ENCODE measurements around the gene C10orf90.

C10orf90 gene

DNA sequence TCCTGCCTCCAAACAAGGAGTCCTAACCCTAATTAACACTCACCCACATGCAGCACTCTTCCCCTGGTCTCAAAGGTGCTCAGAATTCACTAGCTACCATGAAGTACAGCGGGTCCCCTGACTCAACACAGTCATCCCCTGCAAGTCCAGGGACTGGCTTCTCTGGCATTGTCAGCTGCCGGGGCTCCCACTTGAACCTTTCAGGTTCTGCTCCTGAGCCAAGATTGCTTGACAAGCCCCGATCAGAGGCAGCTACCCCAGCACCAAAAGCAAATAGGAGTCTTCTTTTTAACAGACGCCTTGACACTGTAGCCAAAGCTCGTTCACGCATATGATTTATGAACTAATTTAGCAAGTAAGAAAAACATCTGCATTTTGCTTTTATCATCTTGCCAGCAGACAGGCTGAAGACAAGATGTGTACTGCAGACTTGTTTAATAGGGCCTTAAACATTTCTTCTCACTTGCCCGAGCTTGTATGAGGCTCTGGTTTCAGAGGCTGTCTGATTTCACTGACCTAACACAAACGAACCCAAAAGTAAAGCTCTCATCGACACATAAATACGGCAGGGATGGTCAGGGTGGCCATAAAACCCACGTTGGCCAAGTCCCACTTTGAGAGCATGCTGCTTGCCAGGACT lies 214.6 kb downstream of the C10orf90 start:
- no peak for DNase-seq

DNA sequence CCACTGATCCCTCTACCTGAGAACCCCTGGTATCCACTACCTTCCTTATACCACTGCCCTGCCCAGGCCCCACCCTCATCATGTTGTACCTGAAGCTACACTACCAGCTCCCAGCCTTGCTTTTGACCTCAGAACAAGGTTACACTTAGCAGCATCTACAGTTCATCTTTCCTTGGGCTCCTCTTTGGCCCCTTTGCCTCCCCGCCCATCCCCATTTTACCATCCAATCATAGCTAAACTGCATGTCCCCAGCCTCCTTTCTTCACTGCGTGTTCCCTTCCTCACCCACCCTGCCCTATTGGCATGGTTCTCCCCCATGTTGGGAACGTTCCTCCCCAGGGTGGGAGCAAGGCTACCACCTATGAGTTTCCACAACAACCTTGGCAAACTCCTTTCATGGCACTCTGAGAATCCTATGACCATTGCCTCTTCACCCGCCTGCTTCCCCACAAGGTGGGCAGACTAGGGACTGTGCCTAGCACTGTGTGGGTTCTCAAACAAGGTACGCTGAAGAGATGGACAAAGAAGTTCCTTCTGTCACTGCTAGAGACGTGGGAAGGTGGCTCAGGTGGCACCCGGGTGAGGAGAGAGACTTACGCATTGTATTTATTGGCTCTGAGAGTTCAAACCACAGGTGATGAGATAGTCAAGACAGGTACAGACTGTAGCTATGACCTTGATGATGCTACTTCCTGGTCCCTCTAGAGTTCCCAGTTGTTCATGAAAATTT lies 215.3 kb downstream of the C10orf90 start:
- DNase-seq: no peak

DNA sequence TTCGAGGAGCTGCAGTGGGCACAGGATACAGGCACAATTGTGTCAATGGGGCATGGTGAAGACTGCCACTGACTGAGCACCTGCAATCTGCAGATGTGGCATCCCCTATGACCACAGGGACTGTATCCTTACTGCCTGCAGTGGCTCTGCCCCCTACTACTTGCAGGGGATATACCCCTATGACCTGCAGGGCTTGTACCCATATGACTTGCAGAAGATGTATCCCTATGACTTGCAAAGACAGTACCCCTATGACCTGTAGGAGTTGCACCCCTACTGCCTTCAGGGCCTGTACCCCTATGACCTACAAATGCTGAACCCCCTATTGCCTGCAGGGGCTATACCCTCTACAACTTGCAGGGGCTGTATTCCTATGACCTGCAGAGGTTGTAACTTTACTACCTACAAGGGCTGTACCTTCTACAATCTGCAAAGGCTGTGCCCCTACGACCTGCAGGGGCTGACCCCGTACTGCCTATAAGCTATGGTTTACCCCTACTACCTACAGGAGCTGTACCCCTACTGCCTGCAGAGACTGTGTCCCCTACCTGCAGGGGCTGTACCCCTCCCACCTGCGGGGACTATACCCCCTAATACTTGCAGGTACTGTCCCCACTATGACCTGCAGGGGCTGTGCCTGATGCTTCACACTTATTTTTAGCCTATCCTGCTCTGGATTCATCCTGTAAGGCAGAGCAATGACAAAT lies 216.3 kb downstream of the C10orf90 start:
- DNase-seq: no peak

DNA sequence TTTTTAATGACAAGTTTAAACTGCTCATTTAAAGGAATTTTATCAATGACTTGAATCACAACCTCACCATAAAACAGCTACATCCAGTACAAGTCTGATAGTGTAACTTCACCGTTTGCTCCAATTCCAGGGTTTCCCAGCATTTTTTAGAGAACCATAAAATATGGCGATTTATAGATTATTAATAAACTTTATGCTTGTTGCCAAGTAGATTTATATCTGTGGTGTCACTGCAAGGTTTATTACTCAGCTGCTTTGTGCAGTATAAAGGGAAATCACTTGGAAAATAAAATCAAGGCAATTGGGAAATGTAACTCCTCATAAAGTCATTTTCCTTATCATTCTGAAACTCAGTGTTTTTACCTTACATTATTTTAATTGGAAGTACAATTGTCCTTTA lies 218.2 kb downstream of the C10orf90 start:
- no peak for DNase-seq

DNA sequence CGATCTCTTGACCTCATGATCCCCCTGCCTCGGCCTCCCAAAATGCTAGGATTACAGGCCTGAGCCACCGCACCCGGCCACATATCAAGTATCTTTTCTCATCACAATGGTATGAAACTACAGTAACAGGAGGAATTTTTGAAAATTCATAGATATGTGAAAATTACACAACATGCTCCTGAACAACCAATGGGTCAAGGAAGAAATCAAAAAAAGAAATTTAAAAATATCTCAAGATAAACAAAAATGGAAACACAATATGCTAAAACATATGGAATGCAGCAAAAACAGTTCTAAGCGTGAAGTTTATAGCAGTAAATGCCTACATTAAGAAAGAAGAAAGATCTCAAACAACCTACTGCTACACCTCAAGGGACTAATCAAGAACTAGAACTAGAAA lies 222.4 kb downstream of the C10orf90 start:
- no peak for DNase-seq

DNA sequence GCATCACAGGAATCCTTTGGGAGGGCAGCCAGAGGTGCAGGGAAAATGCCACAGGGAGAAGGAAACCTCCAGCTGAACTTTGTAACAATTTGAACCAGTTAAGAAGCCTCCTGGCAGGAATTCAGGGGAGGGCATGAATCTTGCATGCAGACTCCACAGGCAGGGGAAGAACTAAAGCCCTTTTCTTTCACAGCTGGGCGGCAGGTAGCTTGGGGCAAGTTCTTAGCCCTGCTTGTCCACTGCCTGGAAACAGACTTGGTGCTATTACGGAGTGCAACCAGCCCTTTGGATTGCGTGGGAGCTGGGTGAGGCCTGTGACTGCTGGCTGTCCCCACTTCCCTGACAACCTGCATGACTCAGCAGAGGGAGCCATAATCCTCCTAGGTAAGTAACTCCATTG lies 230.6 kb downstream of the C10orf90 start:
- no peak for DNase-seq

DNA sequence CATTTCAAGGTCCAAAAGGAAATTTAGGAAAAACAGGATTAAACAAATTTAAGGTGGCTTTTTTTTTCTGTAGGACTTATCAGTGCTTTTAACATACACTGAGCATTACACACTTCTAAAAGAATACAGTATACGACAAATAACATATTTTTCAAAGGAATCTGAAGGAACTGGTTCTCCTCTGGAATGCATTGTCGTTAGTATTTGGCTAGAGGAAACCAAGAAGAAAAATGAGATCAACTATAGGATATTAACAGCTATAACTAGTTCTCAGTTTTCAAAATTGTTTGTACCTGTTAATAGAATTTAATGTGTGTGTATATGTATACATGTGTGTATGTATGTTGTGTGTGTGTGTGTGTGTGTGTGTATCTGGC lies 232.1 kb downstream of the C10orf90 start:
- DNase-seq: no peak

DNA sequence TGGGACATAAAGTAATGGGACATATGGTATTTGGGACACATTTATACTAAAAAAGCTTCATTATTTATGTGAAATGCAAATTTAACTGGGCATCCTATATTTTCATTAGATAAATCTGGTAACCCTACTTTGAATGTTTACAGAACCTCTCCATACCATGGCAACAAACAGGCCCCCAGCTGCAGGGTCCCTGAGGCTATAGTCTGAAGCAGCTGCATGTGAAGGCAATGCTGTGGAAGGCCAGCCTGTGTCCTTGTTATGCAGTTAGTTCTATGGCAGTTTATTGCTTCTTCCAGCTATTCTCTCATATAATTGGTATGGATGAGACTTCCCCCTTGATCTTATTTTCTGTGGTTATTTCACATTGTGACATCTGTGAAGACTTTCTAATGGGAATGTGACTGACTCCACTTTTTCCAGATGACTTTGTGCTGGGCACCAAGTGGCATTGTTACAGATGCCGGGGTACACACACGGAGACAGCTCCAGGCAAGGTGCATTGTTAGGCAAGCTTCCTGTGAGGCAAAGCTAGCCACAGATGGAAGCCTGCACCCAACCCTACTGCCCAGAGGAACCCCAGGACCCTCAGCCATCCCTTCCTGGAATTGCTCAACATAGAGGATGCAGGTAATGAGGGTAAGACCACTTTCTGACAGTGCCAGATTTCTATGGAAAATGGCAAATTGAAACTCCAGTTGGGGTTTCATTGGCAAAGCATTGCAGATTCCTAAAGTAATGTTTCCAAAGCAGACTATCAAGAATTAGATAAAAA lies 232.7 kb downstream of the C10orf90 start:
- DNase-seq: no peak

DNA sequence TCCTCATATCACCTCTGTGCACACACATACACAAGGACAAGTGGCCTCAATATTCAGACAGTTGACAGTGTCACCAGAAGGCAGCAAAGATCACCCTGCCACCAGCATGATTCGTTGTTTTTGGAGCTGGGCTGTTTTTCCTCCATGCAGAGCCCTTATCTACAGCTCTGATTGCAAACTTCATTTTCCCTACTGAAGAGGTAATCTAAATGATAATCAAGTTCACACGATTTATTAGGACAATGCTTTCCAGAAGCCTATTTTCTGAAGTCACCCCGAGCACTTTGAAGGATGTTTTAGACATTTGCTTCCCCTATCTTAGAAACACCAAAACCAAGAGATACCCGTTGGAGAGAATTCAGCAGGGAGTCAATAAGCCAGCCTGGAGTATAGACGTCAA lies 236.3 kb downstream of the C10orf90 start:
- no peak for DNase-seq

DNA sequence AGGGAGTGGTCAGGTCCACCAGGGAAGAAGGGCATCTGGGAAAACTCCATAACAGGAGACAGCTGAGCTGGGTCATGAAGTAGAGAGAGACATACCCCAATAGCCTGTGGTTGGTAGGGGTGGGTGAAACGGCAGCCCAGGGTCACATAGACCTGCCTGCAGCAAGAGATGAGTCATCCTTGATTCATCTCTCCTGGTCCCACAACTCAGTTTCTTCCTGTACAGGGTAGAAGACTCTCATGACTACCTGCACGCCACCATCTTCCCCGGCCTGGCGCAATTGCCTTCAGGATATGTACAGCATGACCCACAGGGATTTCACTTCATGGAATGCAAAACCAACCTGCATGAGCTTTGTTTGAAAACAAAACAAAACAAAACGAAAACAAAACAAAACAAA lies 237.1 kb downstream of the C10orf90 start:
- no peak for DNase-seq

DNA sequence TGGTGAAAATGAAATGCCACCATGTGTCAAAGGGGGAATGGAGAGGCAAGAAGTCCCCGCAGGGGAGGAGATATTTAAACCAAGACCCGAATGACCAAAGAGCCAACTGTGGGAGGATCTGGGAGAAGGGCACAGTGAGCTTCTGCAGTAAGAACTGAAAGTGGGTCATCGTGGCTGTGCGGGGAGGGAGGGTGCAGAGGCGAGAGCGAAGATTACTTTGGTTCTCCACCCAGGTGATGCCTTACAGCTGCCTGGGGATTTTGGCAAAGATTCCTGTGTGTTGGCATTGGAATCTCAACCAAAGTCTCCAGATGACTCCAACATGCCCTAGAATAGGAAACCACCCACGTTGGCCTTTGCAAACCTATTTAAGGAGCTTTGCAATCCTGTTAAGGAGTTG lies 238.0 kb downstream of the C10orf90 start:
- DNase-seq: no peak

DNA sequence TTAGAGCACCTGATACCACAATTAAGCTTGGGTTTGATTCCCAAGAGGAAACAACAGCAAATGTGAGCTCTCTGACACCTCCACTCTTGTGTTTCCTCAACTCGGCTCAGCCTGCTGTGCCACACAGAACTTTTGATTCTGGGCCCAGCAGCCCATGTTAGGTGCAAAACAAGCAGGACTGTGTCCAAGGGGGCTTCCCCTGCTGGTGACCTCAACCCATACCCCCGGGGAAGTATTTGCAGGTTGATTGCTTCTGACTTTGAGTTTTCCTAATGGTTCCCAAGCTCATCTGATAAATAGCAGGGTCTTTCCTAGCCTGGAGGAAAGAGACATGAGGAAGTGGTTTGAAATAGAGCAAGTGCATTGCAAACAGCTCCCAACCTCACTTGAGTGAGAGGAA lies 238.7 kb downstream of the C10orf90 start:
- no peak for DNase-seq

DNA sequence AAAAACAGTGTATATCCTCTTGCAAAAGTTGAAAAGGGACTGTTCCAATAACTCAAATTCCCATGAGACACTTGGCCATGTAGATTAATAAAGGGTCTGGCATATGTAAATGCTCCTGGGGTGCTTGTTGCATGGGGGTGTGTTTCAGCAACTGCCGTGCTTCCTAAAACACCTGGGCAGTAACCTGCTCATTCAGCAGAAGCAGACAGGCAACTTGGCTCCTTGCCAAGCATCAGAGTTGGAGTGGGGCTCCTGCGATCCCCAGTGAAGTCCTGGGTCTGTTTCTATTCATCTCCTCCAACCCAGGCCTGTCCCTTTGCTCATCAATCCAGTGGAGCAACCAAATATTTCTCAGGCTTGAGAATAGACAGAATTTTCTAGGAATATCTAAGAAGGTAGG lies 240.0 kb downstream of the C10orf90 start:
- peak; percentile 11 for DNase-seq

DNA sequence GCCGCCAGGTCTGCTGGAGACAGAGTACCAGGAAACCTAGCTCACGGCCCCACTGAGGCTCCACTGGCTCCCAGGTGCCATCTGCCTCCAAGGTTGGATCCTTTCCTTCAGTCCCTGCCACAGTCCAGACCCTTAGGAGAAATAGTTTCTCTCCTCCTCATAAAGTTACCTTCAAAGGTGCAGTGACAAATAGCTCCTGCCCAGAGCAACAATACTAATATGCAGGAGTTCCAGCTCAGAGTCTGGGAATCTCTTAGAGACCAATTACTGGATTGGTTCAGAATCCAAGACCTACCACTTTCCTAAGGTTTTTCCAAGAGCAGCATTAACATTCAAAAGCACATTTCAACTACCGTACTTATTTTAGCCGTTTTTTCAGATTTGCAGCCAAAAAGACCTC lies 241.2 kb downstream of the C10orf90 start:
- no peak for DNase-seq

DNA sequence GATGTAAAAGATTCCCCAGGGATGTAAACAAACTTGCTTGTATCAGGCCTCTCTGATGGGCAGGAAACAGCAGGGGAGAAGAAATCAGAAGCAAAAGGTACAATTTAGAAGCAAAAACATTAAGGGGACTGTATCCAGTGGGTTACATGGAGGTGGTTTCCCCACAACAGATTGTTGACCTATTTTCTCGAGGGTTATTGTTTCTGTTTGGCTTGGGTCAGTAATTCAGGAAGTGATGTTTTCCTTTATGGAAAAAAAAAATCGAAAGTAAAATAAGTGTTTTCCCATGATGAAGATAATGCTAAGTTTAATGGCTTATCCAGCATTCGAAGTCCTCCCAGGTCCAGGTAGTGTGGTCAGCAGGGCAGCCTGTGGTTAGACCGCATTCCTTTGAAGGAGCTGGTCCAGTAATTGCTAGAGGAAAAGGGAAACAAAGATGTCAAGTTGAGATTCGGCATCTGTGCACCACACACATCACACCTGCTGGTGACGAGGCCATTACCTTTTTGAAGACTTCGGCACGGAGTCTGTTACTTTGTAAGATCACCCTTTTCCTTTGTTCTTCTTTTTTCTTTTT lies 244.9 kb downstream of the C10orf90 start:
- DNase-seq: no peak

DNA sequence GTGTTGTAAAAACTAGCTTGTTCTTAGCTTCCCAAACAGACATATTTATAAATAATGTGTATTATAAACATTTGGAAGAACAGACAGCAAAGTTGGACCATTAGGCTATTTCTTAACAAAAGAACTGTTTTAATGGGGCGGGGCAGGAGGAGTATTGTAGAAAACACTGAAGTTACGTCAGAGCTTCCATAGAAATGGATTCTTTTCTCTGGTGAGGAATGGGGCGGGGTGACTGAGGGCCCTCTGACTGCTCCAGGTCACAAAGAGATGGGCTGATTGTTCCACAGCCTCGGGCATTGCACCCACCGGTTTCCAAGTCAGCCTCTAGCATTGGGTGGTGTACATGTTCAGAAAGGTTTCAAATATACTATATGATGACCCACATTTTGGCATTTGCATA lies 245.5 kb downstream of the C10orf90 start:
- no peak for DNase-seq

DNA sequence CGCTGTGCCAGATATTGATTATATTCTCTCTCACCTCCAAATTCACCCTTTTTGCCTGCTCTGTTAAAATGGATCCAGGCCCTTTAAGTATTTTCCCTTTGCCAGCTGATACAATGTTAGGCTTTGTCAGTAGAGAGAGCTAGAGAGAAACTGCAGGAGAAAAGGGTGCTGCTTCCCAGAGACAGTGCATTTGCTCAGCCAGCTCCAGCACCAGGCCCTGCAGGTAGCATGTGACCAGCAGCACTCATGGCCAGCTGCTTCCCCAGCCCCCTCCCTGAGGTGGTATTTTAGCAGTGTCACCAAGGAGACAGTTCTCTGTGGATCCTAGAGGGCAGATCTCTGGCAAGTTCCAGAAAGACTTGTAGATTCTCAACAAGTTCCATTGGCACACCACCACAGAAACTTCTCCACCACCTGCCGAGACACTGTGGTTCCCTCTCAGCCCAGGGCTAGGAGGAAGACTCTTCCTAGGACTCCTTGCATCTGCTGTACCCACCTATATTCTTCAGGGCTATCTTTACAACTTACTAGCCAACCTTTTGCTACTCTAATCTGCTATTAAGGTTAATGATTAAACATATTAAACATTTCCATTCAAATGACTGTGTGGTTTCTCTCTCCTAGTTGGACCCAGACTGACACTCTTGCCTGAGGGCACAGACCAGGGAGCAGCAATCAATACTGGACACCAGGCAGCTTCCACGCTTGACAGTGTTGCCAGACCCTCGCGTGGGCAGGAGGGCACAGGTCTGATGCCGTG lies 246.6 kb downstream of the C10orf90 start:
- no peak for DNase-seq

DNA sequence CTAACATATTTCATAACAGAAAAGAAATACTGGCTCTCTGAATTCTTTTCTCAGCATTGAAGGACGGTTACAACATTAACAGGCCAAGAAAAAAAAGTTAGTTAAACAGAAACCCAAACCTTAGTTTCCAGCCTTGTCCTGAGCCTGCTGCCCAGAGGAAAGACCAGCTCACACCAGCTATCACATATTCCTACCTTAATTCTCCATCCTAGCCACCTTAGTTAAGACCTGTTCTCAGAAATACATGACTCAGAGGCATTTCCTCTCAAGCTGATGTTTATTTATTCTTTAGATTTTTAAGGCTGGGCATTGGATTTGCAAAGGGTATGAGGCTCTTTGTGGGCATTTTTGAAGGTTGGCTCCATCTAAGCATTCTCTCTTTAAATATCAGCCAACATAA lies 247.9 kb downstream of the C10orf90 start:
- DNase-seq: no peak

DNA sequence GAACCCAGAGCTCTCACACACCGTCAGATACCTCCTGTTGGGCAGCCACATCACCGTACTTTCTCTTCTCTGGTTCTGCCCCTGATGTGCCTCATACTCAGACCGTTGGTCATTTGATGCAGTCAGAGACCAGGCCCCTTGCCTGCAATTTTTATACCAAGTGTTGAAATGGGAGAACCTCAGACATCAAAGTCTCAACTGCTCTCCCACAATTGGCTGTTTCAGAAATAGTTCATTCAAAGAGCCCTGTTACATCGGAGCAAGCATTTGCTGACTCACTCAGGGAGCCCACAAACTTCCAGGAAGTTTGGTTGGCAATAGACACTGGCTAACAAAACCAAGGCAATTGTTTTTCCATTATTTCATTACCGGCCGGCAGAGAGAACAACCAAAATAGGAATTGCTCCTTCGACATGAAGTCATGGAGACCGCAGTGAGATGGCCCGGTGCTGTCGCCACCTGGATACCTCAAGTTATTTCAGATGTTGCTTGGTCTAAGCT lies 248.7 kb downstream of the C10orf90 start:
- DNase-seq: no peak

DNA sequence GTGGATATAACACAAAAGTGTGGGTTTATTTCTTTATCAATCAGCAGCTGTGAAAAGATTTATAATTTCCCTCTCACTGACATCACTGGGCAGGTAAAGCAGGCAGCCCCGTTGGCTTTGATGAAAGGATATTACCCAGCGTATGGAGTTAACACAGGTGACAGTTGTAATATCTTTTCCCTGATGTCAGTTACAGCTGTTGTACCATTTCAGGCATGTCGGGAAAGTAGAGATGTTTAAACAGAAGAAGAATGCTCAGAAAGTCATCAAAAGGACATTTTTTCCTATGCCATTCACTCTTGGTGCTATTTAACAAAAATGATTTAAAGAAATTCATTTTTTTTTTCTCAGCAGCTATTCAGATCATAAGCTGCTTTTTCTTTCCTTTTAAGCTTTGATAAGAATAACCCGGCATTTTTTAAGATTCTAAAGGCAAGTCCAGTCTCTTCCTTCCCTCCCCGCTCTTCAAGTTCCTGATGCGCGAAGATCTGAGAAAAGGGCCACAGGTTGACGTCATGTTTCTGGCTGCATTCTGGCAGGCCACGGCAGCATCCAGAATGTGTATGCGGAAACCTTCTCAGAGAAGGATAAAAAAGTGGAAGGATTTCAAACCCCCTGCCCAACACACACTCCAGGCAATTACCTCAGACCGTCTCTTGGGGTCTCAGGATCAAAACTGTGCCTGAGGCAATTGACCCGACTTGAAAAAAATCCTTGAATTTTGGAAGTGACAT lies 249.8 kb downstream of the C10orf90 start:
- no peak for DNase-seq

DNA sequence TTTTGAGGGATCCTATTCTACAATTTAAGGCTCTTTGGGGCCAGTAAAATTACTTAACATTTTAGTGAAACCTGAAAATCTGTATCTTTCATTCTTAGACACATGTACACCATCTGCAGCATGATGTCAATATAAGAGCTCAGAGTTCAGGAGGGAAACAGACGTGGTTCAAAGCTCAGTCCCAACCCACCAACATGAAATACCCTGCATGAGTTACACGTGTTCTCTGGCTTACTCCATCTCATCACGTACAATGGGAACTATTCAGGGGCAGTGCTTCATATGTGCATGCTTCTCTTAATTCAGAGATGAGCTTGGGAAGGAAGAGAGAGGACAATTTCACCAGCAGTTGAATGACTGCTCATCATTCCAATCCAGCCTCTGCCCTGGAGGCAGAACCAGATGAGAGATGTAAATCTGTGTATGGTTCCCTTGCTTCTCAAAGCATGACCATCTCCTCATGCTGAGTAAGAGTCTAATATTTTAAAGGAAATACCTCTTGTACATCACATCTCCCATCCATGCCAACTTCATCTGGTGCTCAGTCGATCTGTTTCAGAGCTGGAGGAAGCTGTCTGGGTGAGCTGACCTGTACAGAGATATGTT lies 253.2 kb downstream of the C10orf90 start:
- DNase-seq: no peak
